Neural progenitor cell (in vitro differentiated cells): ENCODE data around the gene MSX2.

Source experiments
- EZH2 ChIP-seq: fragments of 200-600 bp; sonication (generic); IDR thresholded peaks from 2 replicates; pipeline ENCODE4 v1.6.1; 2017; ENCODE audit warnings: antibody characterized with exemption, mild to moderate bottlenecking, moderate library complexity
- EZH2phosphoT487 ChIP-seq: fragments of 200-600 bp; sonication (generic); IDR thresholded peaks from 2 replicates; pipeline ENCODE4 v1.6.1; 2017; ENCODE audit warnings: antibody characterized with exemption
- TF ChIP-seq, protein P1 (sequence below): fragments of 200-600 bp; sonication (generic); IDR thresholded peaks from 2 replicates; pipeline ENCODE4 v1.5.1; 2017; ENCODE audit warnings: antibody characterized with exemption, mild to moderate bottlenecking

DNA sequence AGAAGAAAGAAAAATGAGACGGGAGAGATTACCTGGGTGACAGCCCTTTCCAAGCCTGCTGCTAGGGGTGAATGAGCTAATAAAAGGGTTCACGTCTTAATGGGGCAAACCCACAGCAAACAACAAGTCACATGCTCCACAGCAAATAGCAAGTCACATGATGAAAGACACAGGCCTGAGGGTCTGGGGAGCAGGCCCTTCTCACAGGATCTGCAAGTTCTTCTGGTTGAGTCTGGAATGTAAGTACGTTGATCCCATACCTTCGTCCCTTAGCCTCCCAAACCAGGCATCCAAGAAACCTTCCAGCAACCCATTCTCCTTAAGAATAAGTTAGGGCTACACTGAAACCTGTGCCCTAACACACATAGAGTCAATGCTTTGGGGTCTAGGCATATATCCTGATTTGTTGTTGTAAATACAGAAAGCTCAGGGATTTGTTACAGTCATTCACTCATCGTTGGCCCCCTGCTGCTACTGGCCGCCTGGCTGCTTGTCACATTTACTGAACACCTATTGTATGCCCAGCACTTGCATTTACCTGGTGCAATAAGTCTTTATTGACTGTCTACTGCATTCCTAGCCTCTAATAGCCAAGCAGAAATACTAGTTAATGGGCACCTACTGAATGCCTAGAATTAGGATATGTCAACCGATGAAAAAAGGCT lies 43.3 kb upstream of the MSX2 start:
- TF ChIP-seq, protein P1, sequence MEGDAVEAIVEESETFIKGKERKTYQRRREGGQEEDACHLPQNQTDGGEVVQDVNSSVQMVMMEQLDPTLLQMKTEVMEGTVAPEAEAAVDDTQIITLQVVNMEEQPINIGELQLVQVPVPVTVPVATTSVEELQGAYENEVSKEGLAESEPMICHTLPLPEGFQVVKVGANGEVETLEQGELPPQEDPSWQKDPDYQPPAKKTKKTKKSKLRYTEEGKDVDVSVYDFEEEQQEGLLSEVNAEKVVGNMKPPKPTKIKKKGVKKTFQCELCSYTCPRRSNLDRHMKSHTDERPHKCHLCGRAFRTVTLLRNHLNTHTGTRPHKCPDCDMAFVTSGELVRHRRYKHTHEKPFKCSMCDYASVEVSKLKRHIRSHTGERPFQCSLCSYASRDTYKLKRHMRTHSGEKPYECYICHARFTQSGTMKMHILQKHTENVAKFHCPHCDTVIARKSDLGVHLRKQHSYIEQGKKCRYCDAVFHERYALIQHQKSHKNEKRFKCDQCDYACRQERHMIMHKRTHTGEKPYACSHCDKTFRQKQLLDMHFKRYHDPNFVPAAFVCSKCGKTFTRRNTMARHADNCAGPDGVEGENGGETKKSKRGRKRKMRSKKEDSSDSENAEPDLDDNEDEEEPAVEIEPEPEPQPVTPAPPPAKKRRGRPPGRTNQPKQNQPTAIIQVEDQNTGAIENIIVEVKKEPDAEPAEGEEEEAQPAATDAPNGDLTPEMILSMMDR, result no peak
- TF ChIP-seq EZH2phosphoT487 (no peak), EZH2 (no peak)
